ENCODE data around the gene HCK.
"Not testable (repeated sequence)": the region's sequence is repeated elsewhere in the genome, so short reads cannot be mapped to it uniquely, and the experiment has no call there.

Gene HCK

DNA sequence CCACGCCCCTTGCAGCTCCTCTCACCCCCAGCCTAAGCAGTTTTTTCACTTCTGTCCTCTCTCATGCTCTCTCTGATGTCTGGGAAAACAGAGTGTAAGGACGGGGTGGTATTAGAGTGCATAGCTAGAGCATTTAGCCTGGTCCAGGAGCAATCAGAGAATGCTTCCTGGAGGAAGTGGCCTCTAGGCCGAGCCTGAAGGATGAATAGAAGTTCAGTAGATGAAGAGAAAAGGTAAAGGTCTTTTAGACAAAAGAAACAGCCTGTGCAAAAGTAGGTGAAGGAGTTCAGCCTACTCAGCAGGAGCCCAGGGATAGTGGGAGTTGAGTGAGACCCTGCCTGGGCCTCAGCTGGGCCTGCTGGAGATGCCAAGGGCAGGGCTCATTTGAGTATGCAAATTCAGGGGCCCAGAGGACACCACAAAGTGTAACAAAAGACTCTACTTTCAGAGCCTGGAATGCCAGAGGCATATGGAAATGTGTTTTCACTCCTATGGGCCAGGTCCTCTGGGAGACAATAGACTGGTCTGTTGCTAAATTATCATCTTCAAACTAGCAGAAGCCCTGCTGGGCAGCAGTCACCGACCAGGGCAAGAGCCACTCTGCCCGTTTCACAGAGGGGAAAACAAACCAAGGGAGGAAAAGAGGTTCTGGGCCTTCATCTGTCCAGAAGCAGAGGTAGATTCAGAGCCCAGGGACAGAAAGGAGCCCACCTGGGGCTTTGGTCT lies 37.8 kb downstream of the HCK start:
- no peak for DNase-seq (ENCODE audit: low read depth in 1 of 2, low spot score in 1 of 2)

DNA sequence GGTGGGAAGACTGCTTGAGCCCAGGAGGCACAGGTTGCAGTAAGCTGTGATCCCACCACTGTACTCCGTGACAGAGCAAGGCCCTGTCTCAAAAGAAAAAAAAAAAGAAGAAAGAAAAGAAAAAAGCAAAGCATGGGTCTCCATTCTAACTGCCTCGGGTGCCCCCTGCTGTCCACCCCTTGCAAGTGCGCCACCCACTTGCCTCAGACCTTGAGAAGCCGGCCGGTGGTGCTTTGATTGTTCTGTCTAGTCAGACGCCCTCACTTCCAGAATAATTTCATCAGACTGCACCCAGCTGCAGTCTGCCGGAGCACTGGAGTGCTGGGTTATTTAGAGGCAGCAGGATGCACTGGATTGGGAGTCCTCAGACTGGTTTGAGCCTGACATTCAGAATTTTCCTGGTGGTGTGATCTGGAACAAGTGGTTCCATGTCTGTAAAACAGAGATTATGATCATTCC lies 39.9 kb downstream of the HCK start:
- peak; percentile 40 to 64 for DNase-seq (ENCODE audit: low read depth in 1 of 2, low spot score in 1 of 2)

DNA sequence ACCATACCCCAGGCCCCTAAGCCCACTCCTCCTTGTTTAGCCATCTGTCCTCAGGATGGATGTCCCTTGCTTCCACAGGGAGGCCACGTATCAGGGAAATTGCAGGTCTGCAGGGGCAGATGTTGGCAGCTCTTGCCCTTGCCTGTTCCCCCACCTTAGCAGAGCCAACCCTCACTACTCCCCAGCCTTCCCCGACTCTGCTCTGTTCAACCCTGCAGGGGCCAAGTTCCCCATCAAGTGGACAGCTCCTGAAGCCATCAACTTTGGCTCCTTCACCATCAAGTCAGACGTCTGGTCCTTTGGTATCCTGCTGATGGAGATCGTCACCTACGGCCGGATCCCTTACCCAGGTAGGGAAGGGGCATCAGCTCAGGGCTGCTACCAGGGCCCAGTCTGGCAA lies 46.7 kb downstream of the HCK start:
- no peak for DNase-seq (ENCODE audit: low read depth in 1 of 2, low spot score in 1 of 2)

DNA sequence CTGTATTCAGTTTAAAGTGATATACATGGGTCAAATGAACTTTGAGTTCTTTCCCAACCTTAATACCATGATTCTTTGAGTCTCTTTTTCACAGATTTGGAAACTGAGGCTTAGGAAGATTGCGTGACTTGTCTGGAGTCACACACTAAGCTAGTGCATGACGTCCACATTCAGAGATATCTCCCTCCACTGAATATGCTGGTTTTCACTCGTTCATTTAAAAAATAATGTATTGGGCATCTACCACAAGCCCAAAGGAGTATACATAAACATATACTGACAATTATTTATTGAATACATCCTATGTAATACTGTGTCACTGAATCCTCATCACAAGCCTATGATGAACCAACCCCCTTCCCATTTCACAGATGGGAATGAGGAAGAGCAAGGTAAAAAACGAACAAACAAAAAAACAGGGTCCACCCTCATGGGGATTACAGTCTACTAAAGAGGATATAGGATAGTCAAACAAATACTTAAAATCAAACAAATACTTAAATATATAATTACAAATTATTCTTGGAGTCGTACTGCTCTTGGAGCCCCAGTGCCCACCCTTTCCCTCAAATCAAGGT lies 56.9 kb downstream of the HCK start:
- DNase-seq (ENCODE audit: low read depth in 1 of 2, low spot score in 1 of 2), result no peak

DNA sequence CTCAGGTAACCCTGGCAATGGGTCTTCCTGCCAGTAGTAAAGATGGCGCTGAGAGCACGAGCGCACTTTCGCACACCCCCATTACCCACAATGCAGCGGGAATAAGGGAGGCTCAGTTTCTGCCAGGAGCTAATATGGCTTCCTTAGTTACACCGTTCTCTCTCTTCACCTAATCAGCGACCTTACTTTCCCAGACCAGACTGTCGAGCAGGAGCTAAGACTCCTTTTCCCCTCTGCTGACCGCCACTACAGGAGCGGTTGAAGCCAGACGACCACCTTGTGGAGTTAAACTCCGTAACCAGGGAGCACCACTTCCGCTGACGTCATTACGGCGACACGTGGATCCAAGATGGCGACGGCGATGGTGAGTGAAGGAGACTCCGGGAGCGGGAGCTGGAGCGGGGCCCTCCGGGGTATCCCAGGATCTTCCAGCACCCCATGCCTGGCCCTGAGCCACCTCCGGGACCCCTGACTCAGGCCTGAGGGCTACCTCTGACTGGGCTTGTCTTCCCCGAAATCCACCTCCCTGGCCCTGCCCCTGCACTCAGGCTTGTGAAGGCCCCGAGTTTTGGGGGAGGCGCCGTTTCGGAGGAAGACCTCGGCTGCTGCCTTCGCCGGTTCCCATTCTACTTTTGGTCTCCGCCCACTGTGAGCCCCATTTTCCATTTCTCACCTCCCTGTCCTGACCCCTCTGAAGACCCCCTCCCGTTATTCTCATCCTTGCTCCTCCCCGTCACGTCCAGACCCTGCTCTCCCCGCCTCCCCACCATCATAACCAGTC lies 57.5 kb downstream of the HCK start, which contains the start of gene TM9SF4:
Gene TM9SF4, plus strand, starts transcription at position 323 of the 781 bp plus-strand sequence. Its CDS starts 27 bp downstream, at position 350.
- peak; percentile 72 to 77 for DNase-seq (ENCODE audit: low read depth in 1 of 2, low spot score in 1 of 2)

DNA sequence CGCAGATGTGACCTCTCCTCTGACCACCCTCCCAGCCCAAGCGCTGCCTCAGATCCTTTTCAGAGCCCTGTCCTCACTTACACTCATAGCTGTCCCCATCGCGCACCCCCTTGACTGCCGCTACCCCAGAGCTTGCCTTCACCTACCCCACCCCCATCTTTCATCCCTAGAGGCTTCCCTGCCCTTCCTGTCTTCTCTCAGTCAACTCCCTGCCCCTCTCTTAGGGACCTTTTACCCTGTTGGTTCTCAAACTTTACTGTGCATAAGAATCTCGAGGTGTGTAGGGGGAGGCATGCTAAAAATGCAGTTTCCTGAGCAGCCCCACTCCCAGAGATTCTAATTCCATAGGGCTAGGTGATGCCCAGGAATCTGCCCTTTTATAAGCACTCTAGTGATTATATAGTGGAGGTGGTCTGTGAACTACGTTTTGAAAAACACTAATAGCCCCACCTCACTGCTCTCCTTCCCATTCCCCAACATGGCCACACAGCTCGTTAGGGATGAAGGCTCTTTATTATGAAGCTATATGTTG lies 58.2 kb downstream of the HCK start:
- no peak for DNase-seq (ENCODE audit: low read depth in 1 of 2, low spot score in 1 of 2)

DNA sequence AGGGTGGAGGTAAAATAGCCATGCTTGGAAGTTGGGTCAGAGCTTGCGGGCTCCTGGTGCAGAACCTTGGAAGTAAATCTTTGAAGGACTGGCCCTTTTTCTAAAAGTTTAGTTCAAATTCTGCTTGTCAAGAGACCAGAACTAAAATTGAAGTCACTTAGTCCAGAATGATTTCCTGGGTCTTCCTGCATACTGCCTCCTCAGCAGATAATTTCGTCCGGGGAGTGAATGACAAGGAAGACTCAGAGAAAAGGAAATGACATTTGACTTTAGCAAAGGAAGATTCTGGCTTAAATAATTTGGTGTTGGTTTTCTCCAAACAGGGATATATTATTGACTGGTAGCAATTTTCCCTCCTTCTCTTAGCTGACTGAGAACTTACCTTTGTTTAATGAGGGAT lies 58.7 kb downstream of the HCK start:
- DNase-seq (ENCODE audit: low read depth in 1 of 2, low spot score in 1 of 2), result no peak

DNA sequence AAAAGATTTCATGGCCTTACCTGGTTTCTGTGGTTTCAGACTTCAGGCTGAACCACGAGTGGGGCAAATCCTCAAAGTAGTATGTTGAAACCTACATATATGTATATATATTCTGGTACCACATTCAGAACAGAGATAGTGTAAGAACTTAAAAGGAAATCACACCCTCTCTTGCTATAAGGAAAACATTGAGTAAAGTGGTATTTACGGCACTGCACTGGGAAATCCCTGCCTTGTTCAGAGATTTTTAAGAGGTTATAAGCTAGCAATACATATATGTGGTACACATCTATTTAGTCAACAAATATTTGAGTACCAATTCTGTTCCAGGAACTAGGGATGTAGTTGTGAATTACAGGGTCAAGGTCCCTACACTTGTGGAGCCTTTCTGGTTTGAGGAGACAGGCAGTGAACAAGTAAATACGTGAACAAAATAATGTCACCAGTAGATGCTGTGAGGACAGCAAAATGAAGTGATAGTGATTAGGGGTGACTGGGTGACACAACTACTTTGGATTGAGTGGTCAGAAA lies 59.2 kb downstream of the HCK start:
- no peak for DNase-seq (ENCODE audit: low read depth in 1 of 2, low spot score in 1 of 2)

DNA sequence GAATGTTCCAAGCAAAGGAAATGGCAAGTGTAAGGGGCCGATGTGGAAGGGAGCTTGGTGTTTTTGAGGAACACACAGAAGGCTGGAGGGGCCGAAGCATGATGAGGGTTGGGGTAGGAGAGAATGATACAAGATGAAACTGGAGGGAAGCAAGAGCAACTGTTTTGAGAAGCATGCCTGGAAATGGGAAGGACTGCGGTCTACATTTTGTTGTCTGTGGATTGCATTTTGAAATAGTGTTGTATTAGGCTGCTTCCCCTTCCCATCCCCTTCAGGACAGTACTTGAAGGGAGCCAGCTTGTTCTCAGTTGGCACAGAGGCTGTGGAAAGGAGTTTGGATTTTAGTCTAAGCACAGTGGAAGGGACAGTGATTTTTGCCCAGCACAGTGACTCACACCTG lies 59.7 kb downstream of the HCK start:
- no peak for DNase-seq (ENCODE audit: low read depth in 1 of 2, low spot score in 1 of 2)

DNA sequence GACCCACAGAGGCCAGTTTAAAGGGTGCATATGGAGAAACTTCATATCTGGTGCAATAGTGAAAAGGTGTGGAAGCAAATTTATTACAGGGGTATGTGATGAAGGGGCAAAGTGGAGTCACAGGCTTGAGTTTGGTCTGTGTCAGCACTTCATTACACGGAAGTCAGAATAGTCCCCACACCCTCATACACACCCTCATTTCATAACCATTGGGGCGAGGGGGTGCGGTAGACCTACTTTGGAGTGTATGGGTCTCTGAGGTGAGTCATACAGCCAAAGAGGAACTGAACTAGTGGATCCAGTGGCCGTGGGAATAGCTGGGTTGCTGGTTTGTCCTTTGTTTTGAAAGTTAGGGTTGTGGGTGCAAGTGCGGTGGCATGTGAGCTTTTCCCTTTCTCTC lies 60.8 kb downstream of the HCK start:
- DNase-seq (ENCODE audit: low read depth in 1 of 2, low spot score in 1 of 2), result no peak

DNA sequence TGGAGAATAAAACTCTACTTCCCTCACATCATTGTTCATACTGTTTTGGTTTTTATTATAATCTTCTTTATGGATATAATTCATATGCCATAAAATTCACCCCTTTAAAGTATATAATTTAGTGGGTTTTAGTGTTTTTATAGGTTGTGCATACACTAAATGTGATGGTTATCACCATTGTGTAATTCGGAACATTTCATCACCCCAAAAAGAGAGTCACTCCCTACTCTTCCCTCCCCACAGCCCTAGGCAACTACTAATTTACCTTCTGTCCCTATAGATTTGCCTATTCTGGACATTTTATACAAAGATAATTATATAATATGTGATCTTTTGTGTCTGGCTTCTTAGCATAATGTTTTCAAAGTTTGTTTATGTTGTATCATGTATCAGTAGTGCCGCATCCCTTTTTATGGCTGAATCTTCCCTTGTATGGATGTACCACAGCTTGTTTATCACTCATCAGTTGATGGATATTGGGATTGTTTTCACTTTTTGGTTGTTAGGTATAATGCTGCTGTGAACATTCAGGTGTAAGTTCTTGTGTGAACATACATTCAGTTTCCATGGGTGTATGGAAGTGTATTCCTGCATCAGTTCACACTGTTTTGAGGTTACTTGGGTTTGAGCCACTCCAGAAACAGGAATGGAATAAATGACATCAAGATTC lies 61.7 kb downstream of the HCK start:
- no peak for DNase-seq (ENCODE audit: low read depth in 1 of 2, low spot score in 1 of 2)

DNA sequence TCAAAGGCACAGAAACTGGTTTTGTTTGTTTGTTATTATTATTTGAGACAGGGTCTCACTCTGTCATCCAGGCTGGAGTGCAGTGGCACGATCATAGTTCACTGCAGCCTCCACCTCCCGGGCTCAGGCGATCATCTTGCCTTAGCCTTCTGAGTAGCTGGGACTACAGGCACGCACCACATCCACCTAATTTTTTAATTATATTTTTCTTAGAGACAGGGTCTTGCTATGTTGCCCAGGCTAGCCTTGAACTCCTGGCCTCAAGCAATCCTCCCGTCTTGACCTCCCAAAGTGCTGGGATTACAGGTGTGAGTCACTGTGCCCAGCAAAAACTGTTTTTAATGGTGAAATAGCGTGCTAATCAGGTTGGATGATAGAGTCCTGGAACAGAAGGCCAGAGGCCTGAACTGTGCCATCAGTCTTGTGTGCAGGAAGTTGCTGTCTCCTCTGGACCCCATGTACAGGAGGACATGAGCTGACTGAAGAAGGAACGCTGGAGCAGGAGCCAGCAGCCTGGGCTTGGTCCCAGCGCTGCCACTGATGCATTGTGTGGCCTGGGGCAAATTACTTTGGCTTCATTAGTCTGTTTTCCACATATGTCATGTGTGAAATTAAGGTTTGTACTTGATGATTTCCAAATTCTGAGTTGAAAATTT lies 62.4 kb downstream of the HCK start:
- no peak for DNase-seq (ENCODE audit: low read depth in 1 of 2, low spot score in 1 of 2)

DNA sequence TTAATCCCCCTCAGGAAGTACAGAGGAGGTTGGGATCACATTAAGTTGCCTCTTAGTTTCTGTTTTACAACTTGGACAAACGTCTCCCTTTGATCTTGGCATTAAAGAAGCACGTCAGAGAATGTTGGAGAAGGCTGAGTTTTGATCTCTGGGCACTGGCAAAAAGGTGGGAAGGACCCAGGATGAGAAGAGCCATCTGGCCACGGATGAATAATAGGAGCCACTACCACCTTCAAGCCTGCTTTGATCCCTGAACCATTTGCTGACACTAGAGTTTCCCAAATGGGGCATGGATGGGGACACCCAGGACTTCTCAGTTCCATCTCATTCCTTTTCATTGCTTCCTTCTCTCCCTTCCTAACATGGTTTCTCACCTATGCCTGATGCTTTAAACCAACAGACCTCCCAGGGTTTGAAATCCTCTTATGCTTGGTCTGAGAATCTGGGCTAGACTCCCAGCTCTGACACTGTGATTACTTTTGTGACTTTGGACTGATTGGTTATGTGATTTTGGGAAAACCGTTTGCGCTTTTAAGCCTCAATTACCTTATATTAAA lies 63.2 kb downstream of the HCK start:
- no peak for DNase-seq (ENCODE audit: low read depth in 1 of 2, low spot score in 1 of 2)

DNA sequence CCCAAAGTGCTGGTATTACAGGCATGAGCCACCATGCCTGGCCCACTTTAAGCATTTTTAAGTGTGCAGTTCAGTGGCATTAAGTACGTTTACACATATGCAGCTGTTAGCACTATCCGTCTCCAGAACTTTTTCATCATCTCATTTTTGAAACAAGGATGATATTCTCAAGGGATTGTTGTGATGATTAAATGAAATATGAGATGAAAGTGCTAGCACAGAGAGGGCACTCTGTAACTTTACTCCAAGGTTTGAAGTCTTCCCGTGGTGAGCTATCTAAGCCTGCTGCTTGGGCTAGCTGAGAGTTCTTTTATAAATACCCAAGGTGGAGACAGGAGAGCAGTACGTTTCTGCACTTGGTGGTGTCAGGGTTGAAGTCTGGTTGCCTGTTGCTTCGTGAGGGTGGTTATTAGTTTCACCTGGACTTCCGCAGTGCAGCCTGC lies 64.1 kb downstream of the HCK start:
- DNase-seq (ENCODE audit: low read depth in 1 of 2, low spot score in 1 of 2), result no peak

DNA sequence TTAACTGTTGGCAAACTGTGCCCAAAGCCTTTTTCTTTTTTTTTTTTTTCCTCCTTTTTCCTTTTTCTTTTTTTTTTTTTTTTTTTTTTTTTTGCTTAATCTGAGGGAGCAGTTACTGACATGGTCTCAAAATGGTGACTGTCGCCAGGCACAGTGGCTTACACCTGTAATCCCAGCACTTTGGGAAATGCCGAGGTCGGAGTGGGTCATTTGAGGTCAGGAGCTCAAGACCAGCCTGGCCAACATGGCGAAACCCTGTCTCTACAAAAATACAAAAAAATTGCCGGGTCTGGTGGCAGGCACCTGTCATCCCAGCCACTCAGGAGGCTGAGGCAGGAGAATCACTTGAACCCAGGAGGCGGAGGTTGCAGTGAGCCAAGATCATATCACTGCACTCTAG lies 64.8 kb downstream of the HCK start:
- not testable (repeated sequence) for DNase-seq (ENCODE audit: low read depth in 1 of 2, low spot score in 1 of 2)

DNA sequence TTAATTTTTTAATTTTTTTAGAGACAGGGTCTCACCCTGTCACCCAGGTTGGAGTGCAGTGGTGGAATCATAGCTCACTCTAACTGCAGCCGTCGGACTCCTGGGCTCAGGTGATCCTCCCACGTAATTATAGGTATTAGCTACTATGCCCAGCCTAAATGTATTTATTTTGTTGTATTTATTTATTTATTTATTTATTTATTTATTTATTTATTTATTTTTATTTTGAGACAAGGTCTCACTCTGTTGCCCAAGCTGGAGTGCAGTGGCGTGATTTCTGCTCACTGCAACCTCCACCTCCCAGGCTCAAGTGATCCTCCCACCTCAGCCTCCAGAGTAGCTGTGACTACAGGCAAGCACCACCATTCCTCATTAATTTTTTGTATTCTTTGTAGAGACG lies 66.4 kb downstream of the HCK start:
- not testable (repeated sequence) for DNase-seq (ENCODE audit: low read depth in 1 of 2, low spot score in 1 of 2)

DNA sequence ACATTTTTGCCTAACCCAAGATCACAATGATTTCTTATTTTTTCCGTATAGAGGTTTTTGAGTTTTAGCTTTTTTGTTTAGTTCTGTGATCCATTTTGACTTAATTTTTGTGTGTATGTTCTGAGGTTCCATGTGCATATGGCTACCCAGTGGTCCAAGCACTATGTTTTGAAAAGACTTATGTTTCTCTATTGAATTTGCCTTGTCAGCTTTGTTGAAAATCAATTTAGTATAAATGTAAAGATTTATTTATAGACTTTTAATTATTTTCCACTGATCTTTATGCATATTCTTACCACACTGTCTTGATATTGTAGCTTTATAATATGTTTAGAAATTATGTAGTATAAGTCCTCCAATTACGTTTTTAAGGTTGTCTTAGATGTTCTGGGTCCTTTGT lies 67.7 kb downstream of the HCK start:
- no peak for DNase-seq (ENCODE audit: low read depth in 1 of 2, low spot score in 1 of 2)

DNA sequence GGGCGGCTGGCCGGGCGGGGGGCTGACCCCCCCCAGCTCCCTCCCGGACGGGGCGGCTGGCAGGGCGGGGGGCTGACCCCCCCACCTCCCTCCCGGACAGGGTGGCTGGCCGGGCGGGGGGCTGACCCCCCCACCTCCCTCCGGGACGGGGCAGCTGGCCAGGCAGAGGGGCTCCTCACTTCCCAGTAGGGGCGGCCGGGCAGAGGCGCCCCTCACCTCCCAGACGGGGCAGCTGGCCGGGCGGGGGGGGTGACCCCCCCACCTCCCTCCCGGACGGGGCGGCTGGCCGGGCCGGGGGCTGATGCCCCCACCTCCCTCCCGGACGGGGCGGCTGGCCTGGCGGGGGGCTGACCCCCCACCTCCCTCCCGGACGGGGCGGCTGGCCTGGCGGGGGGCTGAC lies 69.9 kb downstream of the HCK start:
- DNase-seq (ENCODE audit: low read depth in 1 of 2, low spot score in 1 of 2), result not testable (repeated sequence)

DNA sequence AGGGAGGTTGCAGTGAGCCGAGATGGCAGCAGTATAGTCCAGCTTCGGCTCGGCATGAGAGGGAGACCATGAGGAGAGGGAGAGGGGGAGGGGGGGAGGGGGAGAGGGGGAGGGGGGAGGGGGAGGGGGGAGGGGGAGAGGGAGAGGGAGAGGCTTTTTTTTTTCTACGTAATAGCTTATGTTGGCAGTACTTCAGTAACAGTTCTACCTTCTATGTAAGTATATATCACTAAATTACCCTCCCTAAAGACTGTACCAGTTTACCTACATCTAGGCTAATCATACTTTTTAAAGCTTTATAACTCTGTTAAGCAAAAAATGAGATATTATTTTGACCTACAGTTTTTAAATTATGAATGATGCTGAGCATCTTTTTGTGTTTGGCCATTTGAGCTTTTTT lies 71.0 kb downstream of the HCK start:
- no peak for DNase-seq (ENCODE audit: low read depth in 1 of 2, low spot score in 1 of 2)

DNA sequence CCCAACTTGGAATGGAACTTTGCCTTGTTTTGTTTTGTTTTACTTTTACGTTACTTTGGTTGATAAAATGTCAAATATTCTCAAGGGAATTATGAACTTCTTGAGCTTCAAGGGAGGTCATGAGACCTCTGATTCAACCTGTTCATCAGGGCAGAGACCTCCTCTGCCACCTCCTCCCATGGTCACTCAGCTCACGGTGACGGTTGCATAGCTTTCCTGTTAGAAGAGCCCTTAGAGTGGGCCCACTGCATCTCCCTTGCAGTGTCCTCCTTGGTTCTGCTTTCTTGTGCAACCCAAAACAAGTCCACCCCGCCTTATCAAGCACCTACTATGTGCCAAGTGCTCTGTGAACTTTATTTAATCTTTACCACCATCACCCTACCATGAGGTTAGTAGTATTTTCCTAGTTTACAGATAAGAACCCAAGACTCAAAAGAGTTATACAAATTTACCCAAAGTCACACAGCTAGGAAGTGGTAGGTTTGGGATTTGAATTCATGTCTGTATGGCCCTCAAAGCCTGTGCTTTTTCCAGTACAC lies 72.9 kb downstream of the HCK start:
- DNase-seq (ENCODE audit: low read depth in 1 of 2, low spot score in 1 of 2), result no peak

Measured in stimulated activated CD4-positive, alpha-beta T cell treated with anti-CD3 and anti-CD28 coated beads, Interleukin-15, amount 100 ng/mL, for 1 hour (primary cell).